IMR-90 (cell line): ENCODE results near the gene RNU6-1. TPM values are rescaled to one million over a fixed set of nuclear protein-coding genes. Genes with fewer than 3 reads are reported as not detected.

Experiments used
- ATAC-seq: fragments of 200-7000 bp; cut with Tn5 transposase; 2 replicates; pipeline ENCODE4 v1.9.1; 2020; ENCODE audit warnings: low read depth, mild to moderate bottlenecking, moderate library complexity
- BruUV-seq: library from RNA; stranded (reverse); fragments of 400-500 nt; replicated peaks from 2 replicates; lab custom pipeline; 2021; lab: Mats Ljungman, UMichigan
- CTCF ChIA-PET: fragments of 300-600 bp; formaldehyde crosslinking; extraction: SDS; loops from one replicate; lab custom pipeline; 2021; ENCODE audit warnings: antibody characterized with exemption; lab: Yijun Ruan, JAX
- POLR2A ChIA-PET: fragments of 300-600 bp; sonication (Branson Sonifier 250); formaldehyde crosslinking; loops from one replicate; lab custom pipeline; 2022; ENCODE audit warnings: antibody characterized with exemption; ENCODE audit not compliant: unreplicated experiment; lab: Charles Lee
- DNase-seq: peaks from one replicate; pipeline ENCODE4 v3.0.0; 2013
- H2AFZ ChIP-seq: replicated peaks from 2 replicates; pipeline ENCODE3; 2013; ENCODE audit warnings: low read length, mild to moderate bottlenecking; ENCODE audit not compliant: poor library complexity
- H2AK5ac ChIP-seq: 2 replicates; pipeline ENCODE4 v1.6.1; 2013; ENCODE audit warnings: low read depth, low read length, inconsistent platforms
- H2AK9ac ChIP-seq: replicated peaks from 2 replicates; pipeline ENCODE3; 2013; ENCODE audit warnings: mild to moderate bottlenecking, low read depth, low read length, moderate library complexity; ENCODE audit not compliant: poor library complexity
- H2BK120ac ChIP-seq: 2 replicates; pipeline ENCODE4 v1.6.1; 2013; ENCODE audit warnings: low read depth, low read length, inconsistent platforms
- H2BK15ac ChIP-seq: 3 replicates; pipeline ENCODE4 v1.6.1; 2013; ENCODE audit warnings: low read depth, low read length, inconsistent platforms
- H2BK20ac ChIP-seq: 2 replicates; pipeline ENCODE4 v1.6.1; 2013; ENCODE audit warnings: low read depth, mild to moderate bottlenecking, inconsistent platforms, low read length, moderate library complexity
- H2BK5ac ChIP-seq: 2 replicates; pipeline ENCODE4 v1.6.1; 2013; ENCODE audit warnings: mild to moderate bottlenecking, low read depth, low read length, inconsistent platforms; ENCODE audit not compliant: poor library complexity, severe bottlenecking
- H3K14ac ChIP-seq: replicated peaks from 2 replicates; pipeline ENCODE4 v1.6.1; 2013; ENCODE audit warnings: low read depth, low read length, inconsistent platforms
- H3K18ac ChIP-seq: 2 replicates; pipeline ENCODE4 v1.6.1; 2013; ENCODE audit warnings: low read depth, low read length, control low read depth
- H3K23ac ChIP-seq: 2 replicates; pipeline ENCODE4 v1.6.1; 2013; ENCODE audit warnings: low read depth, low read length, inconsistent platforms
- H3K27ac ChIP-seq: 2 replicates; pipeline ENCODE4 v1.5.1; 2013; ENCODE audit warnings: mild to moderate bottlenecking, control low read depth, low read length; ENCODE audit not compliant: insufficient read depth
- H3K27me3 ChIP-seq: 2 replicates; pipeline ENCODE4 v1.6.1; 2013; ENCODE audit warnings: low read length; ENCODE audit not compliant: control insufficient read depth, insufficient read depth
- H3K36me3 ChIP-seq: 2 replicates; pipeline ENCODE4 v1.6.1; 2013; ENCODE audit warnings: low read length, mixed read lengths; ENCODE audit not compliant: control insufficient read depth, insufficient read depth
- H3K4ac ChIP-seq: 2 replicates; pipeline ENCODE4 v1.6.1; 2013; ENCODE audit warnings: low read depth, low read length, inconsistent platforms
- H3K4me1 ChIP-seq: 2 replicates; pipeline ENCODE4 v1.6.1; 2013; ENCODE audit warnings: low read length, mixed read lengths; ENCODE audit not compliant: control insufficient read depth, insufficient read depth
- H3K4me2 ChIP-seq: 2 replicates; pipeline ENCODE4 v1.6.1; 2013; ENCODE audit warnings: low read depth, mild to moderate bottlenecking, control low read depth, low read length, moderate library complexity
- H3K4me3 ChIP-seq: 2 replicates; pipeline ENCODE4 v1.5.1; 2013; ENCODE audit warnings: low read depth, mild to moderate bottlenecking, control low read depth, low read length, moderate library complexity; ENCODE audit not compliant: insufficient read depth
- H3K56ac ChIP-seq: 2 replicates; pipeline ENCODE4 v1.6.1; 2013; ENCODE audit warnings: low read length, inconsistent platforms; ENCODE audit not compliant: insufficient read depth; ENCODE audit errors: extremely low read depth
- H3K79me1 ChIP-seq, 2 experiments: 2 replicates each; pipeline ENCODE4 v1.6.1; 2013; ENCODE audit warnings: low read length in 2 of 2, inconsistent platforms in 1 of 2, low read depth in 1 of 2
- H3K9ac ChIP-seq: 2 replicates; pipeline ENCODE4 v1.6.1; 2013; ENCODE audit warnings: low read depth, low read length, control low read depth
- H3K9me1 ChIP-seq: 2 replicates; pipeline ENCODE4 v1.6.1; 2013; ENCODE audit warnings: low read length, inconsistent platforms; ENCODE audit not compliant: insufficient read depth
- H3K9me3 ChIP-seq: 2 replicates; pipeline ENCODE4 v1.6.1; 2013; ENCODE audit warnings: low read length; ENCODE audit not compliant: control insufficient read depth, insufficient read depth
- H4K20me1 ChIP-seq: 2 replicates; pipeline ENCODE4 v1.6.1; 2013; ENCODE audit warnings: low read length, inconsistent platforms; ENCODE audit not compliant: insufficient read depth
- H4K5ac ChIP-seq: 2 replicates; pipeline ENCODE4 v1.6.1; 2013; ENCODE audit warnings: mild to moderate bottlenecking, low read depth, low read length, control low read depth
- H4K8ac ChIP-seq, 2 experiments: 2 replicates each; pipeline ENCODE4 v1.6.1; 2013; ENCODE audit warnings: low read depth in 2 of 2, low read length in 2 of 2, control low read depth in 1 of 2, inconsistent platforms in 1 of 2
- H4K91ac ChIP-seq: 2 replicates; pipeline ENCODE4 v1.6.1; 2013; ENCODE audit warnings: low read depth, low read length, inconsistent platforms; ENCODE audit not compliant: insufficient read depth
- BHLHE40 ChIP-seq: fragments of 150-350 bp; IDR thresholded peaks from 2 replicates; pipeline ENCODE4 v1.6.1; 2016; ENCODE audit warnings: mild to moderate bottlenecking, low read depth, low read length
- CEBPB ChIP-seq: IDR thresholded peaks from 2 replicates; pipeline ENCODE4 v1.6.1; 2012; ENCODE audit warnings: low read depth, low read length, improper control_type of control experiment
- CHD1 ChIP-seq: IDR thresholded peaks from 2 replicates; pipeline ENCODE4 v1.6.1; 2012; ENCODE audit warnings: low read depth, low read length, improper control_type of control experiment
- FOS ChIP-seq: fragments of 150-350 bp; IDR thresholded peaks from 2 replicates; pipeline ENCODE4 v1.6.1; 2016; ENCODE audit warnings: low read depth, low read length
- MAFK ChIP-seq: IDR thresholded peaks from 2 replicates; pipeline ENCODE4 v1.6.1; 2012; ENCODE audit warnings: low read depth, low read length, improper control_type of control experiment
- MXI1 ChIP-seq: IDR thresholded peaks from 2 replicates; pipeline ENCODE4 v1.6.1; 2012; ENCODE audit warnings: low read depth, mild to moderate bottlenecking, low read length, moderate library complexity, borderline replicate concordance
- NFE2L2 ChIP-seq: fragments of 150-350 bp; IDR thresholded peaks from 2 replicates; pipeline ENCODE4 v1.6.1; 2016; ENCODE audit warnings: low read depth, mild to moderate bottlenecking, low read length
- POLR2A ChIP-seq: IDR thresholded peaks from 2 replicates; pipeline ENCODE4 v1.6.1; 2012; ENCODE audit warnings: mild to moderate bottlenecking, low read depth, low read length
- RAD21 ChIP-seq: IDR thresholded peaks from 2 replicates; pipeline ENCODE4 v1.6.1; 2012; ENCODE audit warnings: low read length, improper control_type of control experiment
- RCOR1 ChIP-seq: IDR thresholded peaks from 2 replicates; pipeline ENCODE4 v1.6.1; 2012; ENCODE audit warnings: mild to moderate bottlenecking, low read length, improper control_type of control experiment; ENCODE audit not compliant: insufficient replicate concordance
- RFX5 ChIP-seq: IDR thresholded peaks from 2 replicates; pipeline ENCODE4 v1.8.0; 2012; ENCODE audit warnings: low read depth, mild to moderate bottlenecking, low read length, moderate library complexity
- SMC3 ChIP-seq: fragments of 150-350 bp; IDR thresholded peaks from 2 replicates; pipeline ENCODE4 v1.6.1; 2016; ENCODE audit warnings: low read depth, mild to moderate bottlenecking, antibody characterized with exemption, low read length, moderate library complexity
- WGBS, 2 experiments: methylation state at CpG; one replicate each; pipeline versions ENCODE4 v1.1.5 to v1.1.7; 2013; ENCODE audit warnings: missing lambda C conversion rate in 2 of 2; ENCODE audit not compliant: insufficient read length in 1 of 2; ENCODE audit errors: extremely low coverage in 2 of 2; 5-methylcytosine and 5-hydroxymethylcytosine counted together
- dilution Hi-C: fragments of 300-500 bp; cut with HindIII; formaldehyde crosslinking; loops from one replicate; pipeline ENCODE4 v1.14.3; 2018; ENCODE audit warnings: low sequenced_read_pairs; ENCODE audit not compliant: unreplicated experiment
- in situ Hi-C: fragments of 300-500 bp; cut with MboI; formaldehyde crosslinking; loops from 3 replicates; pipeline ENCODE4 v1.14.3; 2019; ENCODE audit warnings: low sequenced_read_pairs, inconsistent platforms, mixed read lengths
- intact Hi-C: fragments of 100-400 bp; cut with micrococcal nuclease; formaldehyde crosslinking; loops from 2 replicates; pipeline ENCODE4 v1.10.0; 2022
- polyA plus RNA-seq, 3 experiments: library from polyadenylated mRNA; depleted of rRNA; stranded (reverse); fragments of >200 nt; gene quantifications; 2 replicates each; pipeline ENCODE4 v1.2.3, GENCODE V29; 2012; ENCODE audit warnings: low replicate concordance in 1 of 3
- total RNA-seq: library from RNA; depleted of rRNA; stranded (reverse); fragments of >200 nt; gene quantifications from 2 replicates; pipeline ENCODE4 v1.2.3, GENCODE V29; 2012
- TF ChIP-seq, protein P1 (sequence below): fragments of 150-350 bp; IDR thresholded peaks from 2 replicates; pipeline ENCODE4 v1.6.1; 2017; ENCODE audit warnings: mild to moderate bottlenecking, antibody characterized with exemption, low read length, low read depth
- TF ChIP-seq, protein P2 (sequence below): conservative IDR thresholded peaks from 2 replicates; pipeline ENCODE4 v1.5.1; 2012; ENCODE audit warnings: mild to moderate bottlenecking, low read depth, low read length, improper control_type of control experiment
- TF ChIP-seq, protein P3 (sequence below): fragments of 150-350 bp; IDR thresholded peaks from 2 replicates; pipeline ENCODE4 v1.6.1; 2016; ENCODE audit warnings: low read depth, mild to moderate bottlenecking, low read length, moderate library complexity, borderline replicate concordance

Gene RNU6-1
- total and polyA plus RNA-seq, 2 of the 4 experiments (the other 2 are of a cell fraction), result not detected

DNA sequence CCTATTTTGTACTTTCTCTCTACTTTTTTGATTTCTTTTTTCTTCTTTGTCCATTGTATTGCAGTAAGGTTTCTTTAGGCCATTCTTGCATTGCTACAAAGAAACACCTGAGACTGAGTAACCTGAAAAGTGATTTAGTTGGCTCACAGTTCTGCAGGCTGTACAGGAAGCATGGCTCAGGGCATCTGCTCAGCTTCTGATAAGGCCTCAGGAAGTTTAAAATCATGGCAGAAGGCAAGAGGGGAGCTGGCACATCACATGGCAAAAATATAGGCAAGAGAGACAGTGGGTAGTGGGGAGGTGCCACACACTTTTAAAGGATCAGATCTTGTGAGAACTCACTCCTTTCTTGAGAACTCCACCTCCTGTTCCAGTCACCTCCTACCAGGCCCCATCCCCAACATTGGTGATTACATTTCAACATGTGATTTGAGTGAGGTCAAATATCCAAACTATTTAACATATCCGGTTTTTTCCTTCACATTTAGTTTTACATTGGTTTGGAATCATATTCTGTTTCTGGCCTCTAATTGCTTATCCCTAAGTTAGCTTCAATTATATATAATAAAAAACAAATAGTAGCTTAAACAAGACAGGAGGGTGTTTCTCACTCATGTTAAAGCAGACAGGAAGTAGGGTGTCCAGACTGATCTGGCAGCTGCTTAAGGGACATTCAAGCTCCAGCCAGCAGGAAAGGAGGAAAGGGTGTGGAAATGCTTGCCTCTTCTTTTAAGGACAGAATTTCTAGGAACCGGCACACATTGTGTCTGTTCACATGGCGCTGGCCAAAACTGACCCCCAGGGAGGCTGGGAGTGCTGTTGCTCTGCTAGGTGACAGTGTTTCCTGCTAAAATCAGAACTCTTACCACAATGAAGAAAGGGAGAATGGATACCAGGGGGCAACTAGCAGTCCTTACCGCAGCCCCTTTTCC lies 43.4 kb downstream of the RNU6-1 start:
- ChIA-PET CTCF (no interaction called here), POLR2A (no interaction called here)
- H3K9me1 ChIP-seq, result peaks cover 5% of the 10 kb centered on the region; the same call in 1 of the 2 replicates
- H3K27ac ChIP-seq, result no peak overlapping the region
- no peak overlapping the region for H3K9ac ChIP-seq
- TF ChIP-seq MAFK (no peak), NFE2L2 (no peak), RFX5 (no peak), MXI1 (no peak), CHD1 (no peak), RCOR1 (no peak), POLR2A (no peak), BHLHE40 (no peak), RAD21 (no peak), FOS (no peak), SMC3 (no peak), CEBPB (no peak)
- TF ChIP-seq, protein P1, sequence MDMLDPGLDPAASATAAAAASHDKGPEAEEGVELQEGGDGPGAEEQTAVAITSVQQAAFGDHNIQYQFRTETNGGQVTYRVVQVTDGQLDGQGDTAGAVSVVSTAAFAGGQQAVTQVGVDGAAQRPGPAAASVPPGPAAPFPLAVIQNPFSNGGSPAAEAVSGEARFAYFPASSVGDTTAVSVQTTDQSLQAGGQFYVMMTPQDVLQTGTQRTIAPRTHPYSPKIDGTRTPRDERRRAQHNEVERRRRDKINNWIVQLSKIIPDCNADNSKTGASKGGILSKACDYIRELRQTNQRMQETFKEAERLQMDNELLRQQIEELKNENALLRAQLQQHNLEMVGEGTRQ, result no peak
- TF ChIP-seq, protein P2, sequence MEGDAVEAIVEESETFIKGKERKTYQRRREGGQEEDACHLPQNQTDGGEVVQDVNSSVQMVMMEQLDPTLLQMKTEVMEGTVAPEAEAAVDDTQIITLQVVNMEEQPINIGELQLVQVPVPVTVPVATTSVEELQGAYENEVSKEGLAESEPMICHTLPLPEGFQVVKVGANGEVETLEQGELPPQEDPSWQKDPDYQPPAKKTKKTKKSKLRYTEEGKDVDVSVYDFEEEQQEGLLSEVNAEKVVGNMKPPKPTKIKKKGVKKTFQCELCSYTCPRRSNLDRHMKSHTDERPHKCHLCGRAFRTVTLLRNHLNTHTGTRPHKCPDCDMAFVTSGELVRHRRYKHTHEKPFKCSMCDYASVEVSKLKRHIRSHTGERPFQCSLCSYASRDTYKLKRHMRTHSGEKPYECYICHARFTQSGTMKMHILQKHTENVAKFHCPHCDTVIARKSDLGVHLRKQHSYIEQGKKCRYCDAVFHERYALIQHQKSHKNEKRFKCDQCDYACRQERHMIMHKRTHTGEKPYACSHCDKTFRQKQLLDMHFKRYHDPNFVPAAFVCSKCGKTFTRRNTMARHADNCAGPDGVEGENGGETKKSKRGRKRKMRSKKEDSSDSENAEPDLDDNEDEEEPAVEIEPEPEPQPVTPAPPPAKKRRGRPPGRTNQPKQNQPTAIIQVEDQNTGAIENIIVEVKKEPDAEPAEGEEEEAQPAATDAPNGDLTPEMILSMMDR, result no peak
- TF ChIP-seq, protein P3, sequence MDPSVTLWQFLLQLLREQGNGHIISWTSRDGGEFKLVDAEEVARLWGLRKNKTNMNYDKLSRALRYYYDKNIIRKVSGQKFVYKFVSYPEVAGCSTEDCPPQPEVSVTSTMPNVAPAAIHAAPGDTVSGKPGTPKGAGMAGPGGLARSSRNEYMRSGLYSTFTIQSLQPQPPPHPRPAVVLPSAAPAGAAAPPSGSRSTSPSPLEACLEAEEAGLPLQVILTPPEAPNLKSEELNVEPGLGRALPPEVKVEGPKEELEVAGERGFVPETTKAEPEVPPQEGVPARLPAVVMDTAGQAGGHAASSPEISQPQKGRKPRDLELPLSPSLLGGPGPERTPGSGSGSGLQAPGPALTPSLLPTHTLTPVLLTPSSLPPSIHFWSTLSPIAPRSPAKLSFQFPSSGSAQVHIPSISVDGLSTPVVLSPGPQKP, result no peak
- H3K23ac ChIP-seq, result no peak overlapping the region
- H3K18ac ChIP-seq, result no peak overlapping the region
- H2BK15ac ChIP-seq, result no peak overlapping the region
- no peaks in the 10 kb centered on the region; the same call in 1 of the 2 replicates for H3K36me3 ChIP-seq
- H4K20me1 ChIP-seq, result no peaks in the 10 kb centered on the region
- intact Hi-C loops, result no loop called here
- no peak for ATAC-seq
- no peak overlapping the region for H4K5ac ChIP-seq
- no peak overlapping the region for H2AK5ac ChIP-seq
- H3K4ac ChIP-seq, result no peak overlapping the region
- no peak overlapping the region for H2AFZ ChIP-seq
- no peak overlapping the region for H2BK5ac ChIP-seq
- peaks cover 5% of the 10 kb centered on the region for H3K9me3 ChIP-seq
- H3K4me2 ChIP-seq, result no peak overlapping the region
- H2BK20ac ChIP-seq, result no peak overlapping the region
- WGBS, 2 experiments, result no CpG with 5 or more reads among the region's 4 CpGs
- H3K27me3 ChIP-seq, result no peaks in the 10 kb centered on the region
- no peak overlapping the region for H3K56ac ChIP-seq
- in situ Hi-C loops, result no loop called here
- H2BK120ac ChIP-seq, result no peak overlapping the region
- H4K91ac ChIP-seq, result no peak overlapping the region
- no peak overlapping the region for H3K14ac ChIP-seq
- no peak for DNase-seq
- H3K4me1 ChIP-seq, result no peaks in the 10 kb centered on the region
- no TSS peak for BruUV-seq
- H4K8ac ChIP-seq, result no peak overlapping the region
- no peak overlapping the region for H3K4me3 ChIP-seq
- dilution Hi-C loops, result no loop called here
- H2AK9ac ChIP-seq, result no peak overlapping the region
- H3K79me1 ChIP-seq, result no peaks in the 10 kb centered on the region; a peak in 1 of 4 replicates
